ENCODE results near the gene MFAP4.

MFAP4 gene

GRCh38 chr17:19421926-19422325, 34.9 kb upstream of the MFAP4 start:
- no peak overlapping the region for H2AFZ ChIP-seq (ENCODE audit: low read depth, low read length, severe bottlenecking)
- H3K36me3 ChIP-seq (ENCODE audit: low read length) = no peaks in the 10 kb centered on the region
- no peaks in the 10 kb centered on the region for H3K9me3 ChIP-seq (ENCODE audit: insufficient read depth, low read length)
- no peaks in the 10 kb centered on the region for H3K79me2 ChIP-seq (ENCODE audit: insufficient read depth, low read length)
- H3K4me2 ChIP-seq (ENCODE audit: low read depth, low read length, poor library complexity, severe bottlenecking) = no peak overlapping the region
- H3K27ac ChIP-seq (ENCODE audit: low read depth, low read length) = no peak overlapping the region
- H3K27me3 ChIP-seq (ENCODE audit: low read length) = no peaks in the 10 kb centered on the region
- H3K4me3 ChIP-seq (ENCODE audit: insufficient read depth, low read length, poor library complexity, severe bottlenecking) = no peak overlapping the region
- H3K9me2 ChIP-seq (replicated peaks; ENCODE audit: insufficient read depth, low read length) = no peaks in the 10 kb centered on the region
- TF ChIP-seq, protein P1, sequence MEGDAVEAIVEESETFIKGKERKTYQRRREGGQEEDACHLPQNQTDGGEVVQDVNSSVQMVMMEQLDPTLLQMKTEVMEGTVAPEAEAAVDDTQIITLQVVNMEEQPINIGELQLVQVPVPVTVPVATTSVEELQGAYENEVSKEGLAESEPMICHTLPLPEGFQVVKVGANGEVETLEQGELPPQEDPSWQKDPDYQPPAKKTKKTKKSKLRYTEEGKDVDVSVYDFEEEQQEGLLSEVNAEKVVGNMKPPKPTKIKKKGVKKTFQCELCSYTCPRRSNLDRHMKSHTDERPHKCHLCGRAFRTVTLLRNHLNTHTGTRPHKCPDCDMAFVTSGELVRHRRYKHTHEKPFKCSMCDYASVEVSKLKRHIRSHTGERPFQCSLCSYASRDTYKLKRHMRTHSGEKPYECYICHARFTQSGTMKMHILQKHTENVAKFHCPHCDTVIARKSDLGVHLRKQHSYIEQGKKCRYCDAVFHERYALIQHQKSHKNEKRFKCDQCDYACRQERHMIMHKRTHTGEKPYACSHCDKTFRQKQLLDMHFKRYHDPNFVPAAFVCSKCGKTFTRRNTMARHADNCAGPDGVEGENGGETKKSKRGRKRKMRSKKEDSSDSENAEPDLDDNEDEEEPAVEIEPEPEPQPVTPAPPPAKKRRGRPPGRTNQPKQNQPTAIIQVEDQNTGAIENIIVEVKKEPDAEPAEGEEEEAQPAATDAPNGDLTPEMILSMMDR (IDR thresholded peaks at IDR 0.05; ENCODE audit: insufficient read depth, low read length, poor library complexity, severe bottlenecking) = no peak
- TF ChIP-seq EZH2phosphoT487 (conservative IDR thresholded peaks at IDR 0.05; ENCODE audit: low read length) = no peak
- no peaks in the 10 kb centered on the region for H4K20me1 ChIP-seq (ENCODE audit: low read depth, low read length)
- no peaks in the 10 kb centered on the region for H3F3A ChIP-seq (ENCODE audit: insufficient read depth)
- no peak overlapping the region for H3K9ac ChIP-seq (ENCODE audit: low read length)

DNA sequence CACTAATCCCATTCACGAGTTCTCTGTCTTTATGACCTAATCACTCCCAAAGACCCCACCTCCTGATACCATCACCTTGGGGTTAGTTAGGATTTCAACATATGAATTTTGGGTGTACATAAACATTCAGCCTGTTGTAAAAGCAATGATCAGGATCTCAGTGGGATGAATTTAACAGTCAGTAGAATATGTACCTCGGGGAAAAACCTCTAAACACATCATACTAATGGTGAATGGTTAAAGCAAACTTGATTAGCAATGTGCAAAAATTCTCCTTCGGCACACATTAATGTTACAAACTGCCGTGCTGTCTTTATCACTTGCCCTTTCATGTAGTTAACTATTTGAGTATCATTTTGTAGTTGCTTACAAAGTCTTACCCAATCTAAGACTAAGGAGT, 34.2 kb upstream of the MFAP4 start:
- Histone ChIP-seq H3K9ac (ENCODE audit: low read length) (no peak overlapping the region), H4K20me1 (ENCODE audit: low read depth, low read length) (no peaks in the 10 kb centered on the region), H3K9me2 (replicated peaks; ENCODE audit: insufficient read depth, low read length) (no peaks in the 10 kb centered on the region), H3K27me3 (ENCODE audit: low read length) (no peaks in the 10 kb centered on the region), H3K9me3 (ENCODE audit: insufficient read depth, low read length) (no peaks in the 10 kb centered on the region), H3K4me2 (ENCODE audit: low read depth, low read length, poor library complexity, severe bottlenecking) (no peak overlapping the region), H3K4me3 (ENCODE audit: insufficient read depth, low read length, poor library complexity, severe bottlenecking) (no peak overlapping the region), H3K79me2 (ENCODE audit: insufficient read depth, low read length) (no peaks in the 10 kb centered on the region), H3K36me3 (ENCODE audit: low read length) (no peaks in the 10 kb centered on the region), H3K27ac (ENCODE audit: low read depth, low read length) (no peak overlapping the region), H2AFZ (ENCODE audit: low read depth, low read length, severe bottlenecking) (no peak overlapping the region), H3F3A (ENCODE audit: insufficient read depth) (no peaks in the 10 kb centered on the region)
- no peak for TF ChIP-seq EZH2phosphoT487 (conservative IDR thresholded peaks at IDR 0.05; ENCODE audit: low read length)
- TF ChIP-seq, protein P1 (IDR thresholded peaks at IDR 0.05; ENCODE audit: insufficient read depth, low read length, poor library complexity, severe bottlenecking) = no peak

GRCh38 chr17:19418251-19418992, 31.4 kb upstream of the MFAP4 start:
- no peak overlapping the region for H2AFZ ChIP-seq (ENCODE audit: low read depth, low read length, severe bottlenecking)
- no peak overlapping the region for H3K4me3 ChIP-seq (ENCODE audit: insufficient read depth, low read length, poor library complexity, severe bottlenecking)
- H3K79me2 ChIP-seq (ENCODE audit: insufficient read depth, low read length) = no peaks in the 10 kb centered on the region
- no peak overlapping the region for H3K9ac ChIP-seq (ENCODE audit: low read length)
- no peaks in the 10 kb centered on the region for H4K20me1 ChIP-seq (ENCODE audit: low read depth, low read length)
- no peaks in the 10 kb centered on the region for H3K9me3 ChIP-seq (ENCODE audit: insufficient read depth, low read length)
- no peaks in the 10 kb centered on the region for H3K36me3 ChIP-seq (ENCODE audit: low read length)
- no peak overlapping the region for H3K4me2 ChIP-seq (ENCODE audit: low read depth, low read length, poor library complexity, severe bottlenecking)
- H3K9me2 ChIP-seq (replicated peaks; ENCODE audit: insufficient read depth, low read length) = no peaks in the 10 kb centered on the region
- H3F3A ChIP-seq (ENCODE audit: insufficient read depth) = no peaks in the 10 kb centered on the region
- H3K27me3 ChIP-seq (ENCODE audit: low read length) = no peaks in the 10 kb centered on the region
- H3K27ac ChIP-seq (ENCODE audit: low read depth, low read length) = no peak overlapping the region
- TF ChIP-seq, protein P1 (IDR thresholded peaks at IDR 0.05; ENCODE audit: insufficient read depth, low read length, poor library complexity, severe bottlenecking) = no peak
- no peak for TF ChIP-seq EZH2phosphoT487 (conservative IDR thresholded peaks at IDR 0.05; ENCODE audit: low read length)
